Keratinocyte (primary cell): Measurements from ENCODE around the gene RIPOR2.

Experiments used
- EZH2 ChIP-seq: IDR thresholded peaks from one replicate; pipeline ENCODE4 v1.6.1; 2012; ENCODE audit warnings: inconsistent platforms, mild to moderate bottlenecking, low read length, moderate library complexity
- TF ChIP-seq, protein P1 (sequence below), 3 experiments: IDR thresholded peaks in 1 of 3; conservative IDR thresholded peaks in 1 of 3; optimal IDR thresholded peaks in 1 of 3; 2 replicates in 2 of 3; 3 replicates in 1 of 3; pipeline versions ENCODE3 to v1.5.1; 2011; ENCODE audit warnings: low read length in 3 of 3, mild to moderate bottlenecking in 3 of 3, moderate library complexity in 2 of 3, control low read depth in 1 of 3, inconsistent platforms in 1 of 3; ENCODE audit not compliant: insufficient read depth in 2 of 3; ENCODE audit errors: extremely low read depth in 1 of 3

DNA sequence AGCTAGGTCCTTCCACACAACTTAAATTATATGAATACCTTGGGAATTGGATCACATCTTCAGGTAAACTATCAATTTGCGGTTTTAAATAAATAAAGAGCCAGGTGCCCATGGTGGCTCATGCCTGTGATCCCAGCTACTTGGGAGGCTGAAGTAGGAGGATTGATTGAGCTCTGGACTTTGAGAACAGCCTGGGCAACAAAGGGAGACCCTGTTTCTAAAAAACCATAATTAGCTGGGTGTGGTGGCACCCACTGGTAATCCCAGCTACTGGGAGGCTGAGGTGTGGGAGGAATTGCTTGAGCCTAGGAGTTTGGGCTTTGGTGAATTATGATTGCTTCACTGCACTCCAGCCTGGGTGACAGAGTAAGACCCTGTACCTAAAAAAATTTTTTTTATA, 157.6 kb downstream of the RIPOR2 start:
- TF ChIP-seq, protein P1, sequence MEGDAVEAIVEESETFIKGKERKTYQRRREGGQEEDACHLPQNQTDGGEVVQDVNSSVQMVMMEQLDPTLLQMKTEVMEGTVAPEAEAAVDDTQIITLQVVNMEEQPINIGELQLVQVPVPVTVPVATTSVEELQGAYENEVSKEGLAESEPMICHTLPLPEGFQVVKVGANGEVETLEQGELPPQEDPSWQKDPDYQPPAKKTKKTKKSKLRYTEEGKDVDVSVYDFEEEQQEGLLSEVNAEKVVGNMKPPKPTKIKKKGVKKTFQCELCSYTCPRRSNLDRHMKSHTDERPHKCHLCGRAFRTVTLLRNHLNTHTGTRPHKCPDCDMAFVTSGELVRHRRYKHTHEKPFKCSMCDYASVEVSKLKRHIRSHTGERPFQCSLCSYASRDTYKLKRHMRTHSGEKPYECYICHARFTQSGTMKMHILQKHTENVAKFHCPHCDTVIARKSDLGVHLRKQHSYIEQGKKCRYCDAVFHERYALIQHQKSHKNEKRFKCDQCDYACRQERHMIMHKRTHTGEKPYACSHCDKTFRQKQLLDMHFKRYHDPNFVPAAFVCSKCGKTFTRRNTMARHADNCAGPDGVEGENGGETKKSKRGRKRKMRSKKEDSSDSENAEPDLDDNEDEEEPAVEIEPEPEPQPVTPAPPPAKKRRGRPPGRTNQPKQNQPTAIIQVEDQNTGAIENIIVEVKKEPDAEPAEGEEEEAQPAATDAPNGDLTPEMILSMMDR (optimal IDR thresholded peaks at IDR 0.05 in 1 of 3, IDR thresholded peaks at IDR 0.05 in 1 of 3, conservative IDR thresholded peaks at IDR 0.05 in 1 of 3; ENCODE audit: extremely low read depth in 1 of 3, insufficient read depth in 2 of 3, low read length in 3 of 3) = no peak
- no peak for TF ChIP-seq EZH2
